Transverse colon (tissue), 4 donors: ENCODE data around the gene STEAP2. TPM values are rescaled to one million over a fixed set of nuclear protein-coding genes. Genes with fewer than 3 reads are reported as not detected.
A peak's percentile ranks its signal among the peaks of the same experiment; 100 is the strongest.

Source experiments
- DNase-seq: peaks from one replicate; pipeline ENCODE4 v3.0.0-alpha.2; 2019
- H3K27ac ChIP-seq, 4 donors: fragments of 200-600 bp; sonication (generic); 2 replicates each; pipeline ENCODE4 v1.5.1; 2016 to 2018; ENCODE audit warnings: inconsistent platforms in 4 of 4
- H3K27me3 ChIP-seq: fragments of 200-600 bp; sonication (generic); 2 replicates; pipeline ENCODE4 v1.5.1; 2017; ENCODE audit warnings: inconsistent platforms
- H3K36me3 ChIP-seq, 4 donors: fragments of 200-600 bp; sonication (generic); 2 replicates each; pipeline ENCODE4 v1.5.1; 2017 to 2019; ENCODE audit warnings: inconsistent platforms in 4 of 4
- H3K4me1 ChIP-seq, 4 donors: fragments of 200-600 bp; sonication (generic); 2 replicates each; pipeline ENCODE4 v1.5.1; 2017 to 2020; ENCODE audit warnings: inconsistent platforms in 4 of 4
- H3K4me3 ChIP-seq, 4 donors: fragments of 200-600 bp; sonication (generic); 1 replicate in 1 of 4; 2 replicates in 3 of 4; pipeline versions ENCODE4 v1.5.1 to v1.6.1; 2017 to 2019; ENCODE audit warnings: inconsistent platforms in 4 of 4
- H3K9me3 ChIP-seq, 2 donors: fragments of 200-600 bp; sonication (generic); 2 replicates each; pipeline ENCODE4 v1.5.1; 2017 to 2019; ENCODE audit warnings: inconsistent platforms in 2 of 2
- CTCF ChIP-seq, 5 experiments: fragments of 200-600 bp in 3 of 5; fragments of 450-650 bp in 2 of 5; sonication (generic) in 3 of 5; IDR thresholded peaks; 1 replicate in 2 of 5; 2 replicates in 3 of 5; pipeline ENCODE4 v1.5.1; 2016 to 2017; ENCODE audit warnings: antibody characterized with exemption in 5 of 5, inconsistent platforms in 3 of 5, mild to moderate bottlenecking in 2 of 5, moderate library complexity in 1 of 5
- EP300 ChIP-seq: sonication (generic); formaldehyde crosslinking; IDR thresholded peaks from one replicate; pipeline ENCODE4 v1.6.1; 2017; ENCODE audit warnings: antibody characterized with exemption, low read depth
- POLR2A ChIP-seq: fragments of 450-650 bp; IDR thresholded peaks from one replicate; pipeline ENCODE4 v1.6.1; 2016; ENCODE audit warnings: antibody characterized with exemption, mild to moderate bottlenecking, moderate library complexity
- POLR2AphosphoS5 ChIP-seq, 3 donors: sonication (generic); formaldehyde crosslinking; IDR thresholded peaks; one replicate each; pipeline ENCODE4 v1.6.1; 2016; ENCODE audit warnings: antibody characterized with exemption in 3 of 3
- WGBS, 2 donors: methylation state at CpG; one replicate each; pipeline ENCODE4 v1.1.5; 2018; ENCODE audit warnings: low coverage in 1 of 2; 5-methylcytosine and 5-hydroxymethylcytosine counted together
- in situ Hi-C, 4 donors: fragments of 200-750 bp; cut with MboI; loops; one replicate each; pipeline versions ENCODE4 v1.15.0 to v1.15.1; 2017; ENCODE audit warnings: low sequenced_read_pairs in 3 of 4, low pct_ligation_motif_present in 1 of 4, low pct_unique_long_range_greater_than_20kb in 1 of 4
- intact Hi-C: fragments of 100-400 bp; cut with DNase I; formaldehyde crosslinking; loops from one replicate; pipeline ENCODE4 v1.15.1; 2023; ENCODE audit warnings: low total_unique reads
- total RNA-seq, 4 donors: library from RNA; depleted of rRNA; stranded (reverse); fragments of >200 nt; gene quantifications; one replicate each; pipeline ENCODE4 v1.1.0, GENCODE V29; 2016

Gene STEAP2
- total RNA-seq, 4 donors from 2014 or later: 9.2 to 42.9 (median 27.9) TPM

GRCh38 chr7:90243556-90243955, 32.0 kb downstream of the STEAP2 start:
- 65% methylated on average over 1 of the region's 1 CpG; no CpG with 5 or more reads in 1 of the 2 donors for WGBS, 2 donors
- Histone ChIP-seq H3K36me3 (no peaks in the 10 kb centered on the region), H3K27ac (peak overlapping the region in 2 of 4 donors; percentile 61 to 64), H3K9me3 (no peaks in the 10 kb centered on the region), H3K4me1 (peaks cover 6 to 21% (median 20%) of the 10 kb centered on the region in 4 donors), H3K27me3 (no peaks in the 10 kb centered on the region), H3K4me3 (no peak overlapping the region)
- TF ChIP-seq EP300: no peak
- TF ChIP-seq POLR2A: no peak
- no peak for TF ChIP-seq POLR2AphosphoS5 (IDR thresholded peaks at IDR 0.05)
- TF ChIP-seq CTCF (IDR thresholded peaks at IDR 0.05): no peak
- DNase-seq: no peak
- intact Hi-C loops: no loop called here
- in situ Hi-C loops: no loop called here

- Histone ChIP-seq H3K36me3 (no peaks in the 10 kb centered on the region), H3K4me3 (peak overlapping the region; percentile 62 to 95 (median 72)), H3K4me1 (peaks cover 6 to 21% (median 20%) of the 10 kb centered on the region in 4 donors), H3K27ac (peak overlapping the region; percentile 41 to 74 (median 67)), H3K27me3 (no peaks in the 10 kb centered on the region), H3K9me3 (no peaks in the 10 kb centered on the region)
- no peak for DNase-seq
- WGBS, 2 donors: 0 to 16% methylated on average over 4 to 6 of the region's 6 CpGs
- TF ChIP-seq POLR2AphosphoS5 (IDR thresholded peaks at IDR 0.05): no peak
- TF ChIP-seq POLR2A: no peak
- no peak for TF ChIP-seq CTCF (IDR thresholded peaks at IDR 0.05)
- no peak for TF ChIP-seq EP300
- in situ Hi-C loops (no loop called here), intact Hi-C loops (no loop called here)
Measured at GRCh38 chr7:90244565-90244908, 33.0 kb downstream of the STEAP2 start.

- Histone ChIP-seq H3K36me3 (no peaks in the 10 kb centered on the region), H3K27me3 (no peaks in the 10 kb centered on the region), H3K4me3 (peak within 1 kb of the TSS; percentile 62 to 95 (median 72)), H3K9me3 (no peaks in the 10 kb centered on the region), H3K27ac (peak within 1 kb of the TSS; percentile 41 to 74 (median 67)), H3K4me1 (peaks cover 6 to 21% (median 20%) of the 10 kb centered on the region in 4 donors)
- WGBS, 2 donors: 2% methylated on average over 45 of the region's 59 CpGs; no CpG with 5 or more reads in 1 of the 2 donors
- peak; percentile 25 to 73 (median 42) for TF ChIP-seq CTCF (IDR thresholded peaks at IDR 0.05)
- TF ChIP-seq EP300: no peak
- peak; percentile 61 to 74 (median 72) for TF ChIP-seq POLR2AphosphoS5 (IDR thresholded peaks at IDR 0.05)
- peak; percentile 45 for TF ChIP-seq POLR2A
- DNase-seq: peak; percentile 94
- intact Hi-C loops: no loop called here
- in situ Hi-C loops: no loop called here
Measured at GRCh38 chr7:90244909-90245851, 33.6 kb downstream of the STEAP2 start, which contains the start of gene CFAP69. CFAP69 (plus strand) TSS chr7:90245174; CDS start chr7:90245425, 251 bp downstream.

GRCh38 chr7:90246171-90246570, 34.6 kb downstream of the STEAP2 start:
- no peak for DNase-seq
- H3K4me1 ChIP-seq: peaks cover 6 to 27% (median 22%) of the 10 kb centered on the region in 4 donors
- TF ChIP-seq POLR2A (no peak), POLR2AphosphoS5 (IDR thresholded peaks at IDR 0.05) (no peak), CTCF (IDR thresholded peaks at IDR 0.05) (no peak), EP300 (no peak)
- in situ Hi-C loops (no loop called here), intact Hi-C loops (no loop called here)
- H3K9me3 ChIP-seq: no peaks in the 10 kb centered on the region
- no peaks in the 10 kb centered on the region for H3K36me3 ChIP-seq
- peak overlapping the region in 3 of 4 donors; percentile 62 to 95 (median 79) for H3K4me3 ChIP-seq
- no peaks in the 10 kb centered on the region for H3K27me3 ChIP-seq
- WGBS, 2 donors: 45% methylated on average over 9 of the region's 9 CpGs; no CpG with 5 or more reads in 1 of the 2 donors
- no peak overlapping the region for H3K27ac ChIP-seq
